PC-3 (cell line): ENCODE results near the gene AAR2. TPM values are rescaled to one million over a fixed set of nuclear protein-coding genes. Genes with fewer than 3 reads are reported as not detected.

ENCODE experiments used
- ATAC-seq: fragments of 200-7000 bp; cut with Tn5 transposase; 2 replicates; pipeline ENCODE4 v1.9.1; 2020; ENCODE audit warnings: mild to moderate bottlenecking, moderate library complexity
- BruUV-seq: library from RNA; stranded (reverse); fragments of 400-500 nt; replicated peaks from 2 replicates; lab custom pipeline; 2021; lab: Mats Ljungman, UMichigan
- CTCF ChIA-PET: fragments of 300-600 bp; sonication (Branson Sonifier 250); formaldehyde crosslinking; loops from one replicate; lab custom pipeline; 2022; ENCODE audit warnings: antibody characterized with exemption; lab: Charles Lee
- POLR2A ChIA-PET: fragments of 300-600 bp; sonication (Branson Sonifier 250); formaldehyde crosslinking; loops from one replicate; lab custom pipeline; 2022; ENCODE audit warnings: antibody characterized with exemption; ENCODE audit not compliant: unreplicated experiment; lab: Charles Lee
- DNase-seq: peaks from one replicate; pipeline ENCODE4 v3.0.0-alpha.2; 2015
- H2AFZ ChIP-seq: fragments of 300-600 bp; sonication (generic); 2 replicates; pipeline ENCODE4 v1.6.0; 2016; ENCODE audit warnings: antibody characterized with exemption, low read length
- H3F3A ChIP-seq: fragments of 300-600 bp; sonication (generic); one replicate; pipeline ENCODE4 v1.6.0; 2017; ENCODE audit warnings: antibody characterized with exemption, low read length, control low read depth, mild to moderate bottlenecking; ENCODE audit not compliant: unreplicated experiment
- H3K27ac ChIP-seq: fragments of 300-600 bp; sonication (generic); 2 replicates; pipeline ENCODE4 v1.5.1; 2016; ENCODE audit warnings: mild to moderate bottlenecking, low read length
- H3K27me3 ChIP-seq: fragments of 300-600 bp; sonication (generic); 2 replicates; pipeline ENCODE4 v1.6.1; 2016; ENCODE audit warnings: low read length, mixed read lengths
- H3K36me3 ChIP-seq: fragments of 300-600 bp; sonication (generic); 2 replicates; pipeline ENCODE4 v1.6.1; 2016; ENCODE audit warnings: low read depth, mixed run types, low read length, mixed read lengths
- H3K4me1 ChIP-seq: fragments of 300-600 bp; sonication (generic); 2 replicates; pipeline ENCODE4 v1.5.1; 2016; ENCODE audit warnings: low read length; ENCODE audit not compliant: insufficient read depth
- H3K4me2 ChIP-seq: fragments of 300-600 bp; sonication (generic); 2 replicates; pipeline ENCODE4 v1.6.0; 2016; ENCODE audit warnings: low read length
- H3K4me3 ChIP-seq: fragments of 300-600 bp; sonication (generic); 2 replicates; pipeline ENCODE4 v1.5.1; 2016; ENCODE audit warnings: mild to moderate bottlenecking, low read length, mixed read lengths
- H3K79me2 ChIP-seq: fragments of 300-600 bp; sonication (generic); 2 replicates; pipeline ENCODE4 v1.6.1; 2017; ENCODE audit warnings: low read length, mixed read lengths
- H3K9ac ChIP-seq: fragments of 300-600 bp; sonication (generic); 2 replicates; pipeline ENCODE4 v1.6.0; 2016; ENCODE audit warnings: mild to moderate bottlenecking, low read length
- H3K9me2 ChIP-seq: fragments of 300-600 bp; sonication (generic); replicated peaks from 2 replicates; pipeline ENCODE4 v1.6.1; 2016; ENCODE audit warnings: mixed run types, low read length, mixed read lengths
- H3K9me3 ChIP-seq: fragments of 300-600 bp; sonication (generic); 2 replicates; pipeline ENCODE4 v1.6.1; 2016; ENCODE audit warnings: low read length, mixed read lengths
- H4K20me1 ChIP-seq: fragments of 300-600 bp; sonication (generic); 2 replicates; pipeline ENCODE4 v1.6.1; 2016; ENCODE audit warnings: low read length, mixed read lengths
- EZH2 ChIP-seq: fragments of 300-600 bp; sonication (generic); IDR thresholded peaks from one replicate; pipeline ENCODE4 v1.6.1; 2017; ENCODE audit warnings: antibody characterized with exemption, mild to moderate bottlenecking, low read length; ENCODE audit not compliant: unreplicated experiment
- EZH2phosphoT487 ChIP-seq: fragments of 300-600 bp; sonication (generic); IDR thresholded peaks from 2 replicates; pipeline ENCODE4 v1.6.1; 2018; ENCODE audit warnings: mild to moderate bottlenecking, antibody characterized with exemption, low read length, borderline replicate concordance
- intact Hi-C: fragments of 100-400 bp; cut with micrococcal nuclease; formaldehyde crosslinking; loops from 2 replicates; pipeline ENCODE4 v1.9.0; 2023
- total RNA-seq: library from RNA; depleted of rRNA; stranded (reverse); fragments of >200 nt; gene quantifications from 2 replicates; pipeline ENCODE4 v1.2.3, GENCODE V29; 2014
- TF ChIP-seq, protein P1 (sequence below): fragments of 300-600 bp; sonication (generic); conservative IDR thresholded peaks from 2 replicates; pipeline ENCODE4 v1.5.1; 2017; ENCODE audit warnings: antibody characterized with exemption, low read depth, mild to moderate bottlenecking, low read length

Gene AAR2
- total RNA-seq, 1 experiment from 2014 or later, result 41.1 TPM

DNA sequence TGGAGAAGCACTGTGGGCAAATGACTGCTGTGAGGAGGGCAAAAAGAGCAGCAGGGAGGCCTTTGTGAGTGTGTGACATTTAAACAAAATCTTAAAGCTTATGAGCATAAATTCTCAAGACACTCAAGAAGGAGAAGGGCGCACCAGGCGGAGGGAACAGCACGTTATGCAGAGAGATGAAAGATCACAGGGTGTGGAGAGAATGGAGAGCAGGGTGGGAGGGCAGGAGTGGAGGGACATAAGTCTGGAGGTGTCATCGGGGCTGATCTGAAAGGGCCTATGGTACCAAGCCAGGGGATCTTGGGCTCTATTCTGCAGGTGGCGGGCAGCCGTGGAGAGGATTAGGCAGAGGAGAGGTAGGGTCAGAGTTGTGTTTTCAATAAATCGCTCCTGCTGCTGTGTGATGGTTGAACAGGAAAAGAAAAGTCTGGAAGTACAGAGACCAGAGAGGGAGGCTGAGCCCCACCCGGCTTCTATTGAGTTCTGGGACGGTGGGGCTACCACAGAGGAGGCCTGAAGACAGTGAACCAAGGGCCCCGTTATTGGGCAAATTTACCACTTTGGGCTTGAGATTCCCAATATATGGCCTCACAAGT lies 45.6 kb downstream of the AAR2 start:
- peaks cover 85% of the 10 kb centered on the region for H3K27me3 ChIP-seq
- BruUV-seq, result no TSS peak

GRCh38 chr20:36284751-36285150 lies 48.5 kb downstream of the AAR2 start:
- Histone ChIP-seq H3K27ac (no peak overlapping the region), H2AFZ (no peak overlapping the region), H3K4me1 (no peaks in the 10 kb centered on the region), H3K4me3 (no peak overlapping the region), H3K9ac (no peak overlapping the region), H3F3A (no peaks in the 10 kb centered on the region), H3K79me2 (no peaks in the 10 kb centered on the region), H3K9me2 (no peaks in the 10 kb centered on the region), H3K36me3 (no peaks in the 10 kb centered on the region), H3K27me3 (peaks cover 91% of the 10 kb centered on the region), H4K20me1 (no peaks in the 10 kb centered on the region), H3K9me3 (no peaks in the 10 kb centered on the region), H3K4me2 (no peak overlapping the region)
- intact Hi-C loops, result no loop called here
- TF ChIP-seq EZH2 (no peak), EZH2phosphoT487 (no peak)
- TF ChIP-seq, protein P1, sequence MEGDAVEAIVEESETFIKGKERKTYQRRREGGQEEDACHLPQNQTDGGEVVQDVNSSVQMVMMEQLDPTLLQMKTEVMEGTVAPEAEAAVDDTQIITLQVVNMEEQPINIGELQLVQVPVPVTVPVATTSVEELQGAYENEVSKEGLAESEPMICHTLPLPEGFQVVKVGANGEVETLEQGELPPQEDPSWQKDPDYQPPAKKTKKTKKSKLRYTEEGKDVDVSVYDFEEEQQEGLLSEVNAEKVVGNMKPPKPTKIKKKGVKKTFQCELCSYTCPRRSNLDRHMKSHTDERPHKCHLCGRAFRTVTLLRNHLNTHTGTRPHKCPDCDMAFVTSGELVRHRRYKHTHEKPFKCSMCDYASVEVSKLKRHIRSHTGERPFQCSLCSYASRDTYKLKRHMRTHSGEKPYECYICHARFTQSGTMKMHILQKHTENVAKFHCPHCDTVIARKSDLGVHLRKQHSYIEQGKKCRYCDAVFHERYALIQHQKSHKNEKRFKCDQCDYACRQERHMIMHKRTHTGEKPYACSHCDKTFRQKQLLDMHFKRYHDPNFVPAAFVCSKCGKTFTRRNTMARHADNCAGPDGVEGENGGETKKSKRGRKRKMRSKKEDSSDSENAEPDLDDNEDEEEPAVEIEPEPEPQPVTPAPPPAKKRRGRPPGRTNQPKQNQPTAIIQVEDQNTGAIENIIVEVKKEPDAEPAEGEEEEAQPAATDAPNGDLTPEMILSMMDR, result no peak
- DNase-seq (no peak), ATAC-seq (no peak)
- BruUV-seq, result no TSS peak
- ChIA-PET POLR2A (no interaction called here), CTCF (no interaction called here)

More for the DNA sequence above, 45.6 kb downstream of the AAR2 start:
- ChIA-PET CTCF (no interaction called here), POLR2A (no interaction called here)
- Histone ChIP-seq H3K9me2 (no peaks in the 10 kb centered on the region), H3K9ac (no peak overlapping the region), H3K4me1 (no peaks in the 10 kb centered on the region), H3K4me3 (no peak overlapping the region), H3K9me3 (no peaks in the 10 kb centered on the region), H3K4me2 (no peak overlapping the region), H2AFZ (no peak overlapping the region), H3K27ac (no peak overlapping the region), H4K20me1 (no peaks in the 10 kb centered on the region), H3K36me3 (no peaks in the 10 kb centered on the region), H3F3A (no peaks in the 10 kb centered on the region), H3K79me2 (no peaks in the 10 kb centered on the region)
- no peak for TF ChIP-seq EZH2phosphoT487
- TF ChIP-seq, protein P1, result no peak
- no peak for TF ChIP-seq EZH2
- intact Hi-C loops, result no loop called here
- no peak for DNase-seq
- no peak for ATAC-seq

GRCh38 chr20:36285746-36286447 lies 49.6 kb downstream of the AAR2 start:
- Histone ChIP-seq H3K9me3 (no peaks in the 10 kb centered on the region), H3K36me3 (no peaks in the 10 kb centered on the region), H3K27ac (no peak overlapping the region), H4K20me1 (no peaks in the 10 kb centered on the region), H3K4me3 (no peak overlapping the region), H3F3A (no peaks in the 10 kb centered on the region), H3K9ac (no peak overlapping the region), H3K79me2 (no peaks in the 10 kb centered on the region), H3K9me2 (no peaks in the 10 kb centered on the region), H3K27me3 (peaks cover 92% of the 10 kb centered on the region), H2AFZ (no peak overlapping the region), H3K4me1 (no peaks in the 10 kb centered on the region), H3K4me2 (no peak overlapping the region)
- TF ChIP-seq, protein P1, result no peak
- TF ChIP-seq EZH2, result no peak
- no peak for TF ChIP-seq EZH2phosphoT487
- ChIA-PET POLR2A (no interaction called here), CTCF (no interaction called here)
- DNase-seq, result no peak
- no TSS peak for BruUV-seq
- no peak for ATAC-seq
- intact Hi-C loops, result no loop called here
